DND-41 (cell line): ENCODE results near the gene RAMP3.

ENCODE experiments used
- ATAC-seq: fragments of 200-7000 bp; cut with Tn5 transposase; 3 replicates; pipeline ENCODE4 v1.9.1; 2021; ENCODE audit warnings: low read depth; ENCODE audit not compliant: insufficient read depth
- DNase-seq: peaks from one replicate; pipeline ENCODE4 v3.0.0-alpha.2; 2020
- H2AFZ ChIP-seq: 2 replicates; pipeline ENCODE4 v1.6.0; 2012; ENCODE audit warnings: low read depth, low read length
- H3K27ac ChIP-seq: 2 replicates; pipeline ENCODE4 v1.5.1; 2012; ENCODE audit warnings: low read length, inconsistent platforms
- H3K27me3 ChIP-seq: fragments of 200-600 bp; sonication (generic); 2 replicates; pipeline ENCODE4 v1.6.0; 2012; ENCODE audit warnings: low read length, mild to moderate bottlenecking, inconsistent platforms; ENCODE audit not compliant: insufficient read depth, poor library complexity
- H3K36me3 ChIP-seq: 2 replicates; pipeline ENCODE4 v1.5.1; 2012; ENCODE audit warnings: low read length, inconsistent platforms; ENCODE audit not compliant: insufficient read depth
- H3K4me1 ChIP-seq: 2 replicates; pipeline ENCODE4 v1.5.1; 2012; ENCODE audit warnings: mild to moderate bottlenecking, low read length; ENCODE audit not compliant: insufficient read depth
- H3K4me2 ChIP-seq: 2 replicates; pipeline ENCODE4 v1.6.0; 2012; ENCODE audit warnings: mild to moderate bottlenecking, moderate library complexity, low read length, inconsistent platforms; ENCODE audit not compliant: insufficient read depth
- H3K4me3 ChIP-seq, 2 experiments: fragments of 200-600 bp in 1 of 2; shearing (Covaris generic) in 1 of 2; 2 replicates each; pipeline ENCODE4 v1.5.1; 2012 to 2016; ENCODE audit warnings: inconsistent platforms in 2 of 2, low read length in 2 of 2, mild to moderate bottlenecking in 2 of 2, low read depth in 1 of 2, moderate library complexity in 1 of 2
- H3K79me2 ChIP-seq: 2 replicates; pipeline ENCODE4 v1.6.0; 2012; ENCODE audit warnings: low read length, inconsistent platforms; ENCODE audit not compliant: insufficient read depth
- H3K9ac ChIP-seq: 2 replicates; pipeline ENCODE4 v1.6.0; 2012; ENCODE audit warnings: low read depth, mild to moderate bottlenecking, inconsistent platforms, low read length, moderate library complexity
- H3K9me3 ChIP-seq: 2 replicates; pipeline ENCODE4 v1.5.1; 2012; ENCODE audit warnings: low read length, moderate library complexity, mild to moderate bottlenecking, inconsistent platforms; ENCODE audit not compliant: insufficient read depth, severe bottlenecking
- H4K20me1 ChIP-seq: 2 replicates; pipeline ENCODE4 v1.6.0; 2012; ENCODE audit warnings: low read length; ENCODE audit not compliant: insufficient read depth
- EZH2 ChIP-seq: IDR thresholded peaks from 3 replicates; pipeline ENCODE4 v1.6.1; 2012; ENCODE audit warnings: borderline replicate concordance, low read depth, mild to moderate bottlenecking, moderate library complexity, low read length, inconsistent platforms; ENCODE audit not compliant: severe bottlenecking
- TF ChIP-seq, protein P1 (sequence below): IDR thresholded peaks from 2 replicates; pipeline ENCODE4 v1.5.1; 2012; ENCODE audit warnings: borderline replicate concordance, low read length, moderate library complexity, mild to moderate bottlenecking; ENCODE audit not compliant: poor library complexity, severe bottlenecking; ENCODE audit errors: extremely low read depth

Gene RAMP3

DNA sequence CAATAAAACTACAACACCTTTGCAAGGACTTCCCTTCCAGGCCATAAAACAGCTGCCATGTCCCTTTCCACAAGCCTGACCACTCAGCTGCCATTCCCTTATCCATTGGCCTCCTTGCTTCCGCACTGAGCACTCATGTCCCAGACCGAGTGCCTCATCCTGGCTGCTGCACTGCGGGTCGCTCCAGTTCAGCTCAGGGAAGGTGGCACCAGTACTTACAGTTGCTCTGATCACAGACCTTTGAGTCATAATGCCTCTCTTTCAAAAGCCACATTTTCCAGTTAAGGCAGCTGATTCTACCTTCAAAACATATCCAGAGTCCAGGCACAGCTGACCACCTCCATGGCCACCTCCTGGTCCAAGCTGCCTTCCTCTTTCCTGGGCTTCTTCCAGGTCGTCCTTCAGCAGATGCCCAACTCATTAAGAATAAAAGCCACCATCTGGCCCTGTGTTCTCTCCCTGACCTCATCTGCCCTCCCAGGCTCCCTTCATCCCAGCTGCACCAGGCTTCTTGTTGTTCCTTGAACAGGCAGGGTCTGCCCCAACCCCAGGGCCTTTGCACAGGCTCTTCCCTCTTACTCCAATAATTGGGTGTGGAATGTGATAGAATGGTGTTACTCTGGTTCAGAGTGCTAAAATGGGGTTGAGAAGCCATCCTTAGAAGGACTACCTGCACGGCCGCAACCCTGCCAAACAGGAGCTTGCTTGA, 64.5 kb downstream of the RAMP3 start:
- no peak overlapping the region for H2AFZ ChIP-seq
- DNase-seq, result no peak
- H3K4me2 ChIP-seq, result no peak overlapping the region
- no peaks in the 10 kb centered on the region for H3K79me2 ChIP-seq
- no peak overlapping the region for H3K9ac ChIP-seq
- no peaks in the 10 kb centered on the region for H3K36me3 ChIP-seq
- no peak for TF ChIP-seq EZH2
- TF ChIP-seq, protein P1, sequence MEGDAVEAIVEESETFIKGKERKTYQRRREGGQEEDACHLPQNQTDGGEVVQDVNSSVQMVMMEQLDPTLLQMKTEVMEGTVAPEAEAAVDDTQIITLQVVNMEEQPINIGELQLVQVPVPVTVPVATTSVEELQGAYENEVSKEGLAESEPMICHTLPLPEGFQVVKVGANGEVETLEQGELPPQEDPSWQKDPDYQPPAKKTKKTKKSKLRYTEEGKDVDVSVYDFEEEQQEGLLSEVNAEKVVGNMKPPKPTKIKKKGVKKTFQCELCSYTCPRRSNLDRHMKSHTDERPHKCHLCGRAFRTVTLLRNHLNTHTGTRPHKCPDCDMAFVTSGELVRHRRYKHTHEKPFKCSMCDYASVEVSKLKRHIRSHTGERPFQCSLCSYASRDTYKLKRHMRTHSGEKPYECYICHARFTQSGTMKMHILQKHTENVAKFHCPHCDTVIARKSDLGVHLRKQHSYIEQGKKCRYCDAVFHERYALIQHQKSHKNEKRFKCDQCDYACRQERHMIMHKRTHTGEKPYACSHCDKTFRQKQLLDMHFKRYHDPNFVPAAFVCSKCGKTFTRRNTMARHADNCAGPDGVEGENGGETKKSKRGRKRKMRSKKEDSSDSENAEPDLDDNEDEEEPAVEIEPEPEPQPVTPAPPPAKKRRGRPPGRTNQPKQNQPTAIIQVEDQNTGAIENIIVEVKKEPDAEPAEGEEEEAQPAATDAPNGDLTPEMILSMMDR, result no peak
- no peaks in the 10 kb centered on the region for H3K4me1 ChIP-seq
- no peaks in the 10 kb centered on the region for H3K9me3 ChIP-seq
- no peak overlapping the region for H3K27ac ChIP-seq
- H3K4me3 ChIP-seq, result no peak overlapping the region
- peaks cover 6% of the 10 kb centered on the region for H4K20me1 ChIP-seq
- no peaks in the 10 kb centered on the region for H3K27me3 ChIP-seq
- ATAC-seq, result no peak

GRCh38 chr7:45223078-45223477, 65.5 kb downstream of the RAMP3 start:
- TF ChIP-seq, protein P1, result no peak
- no peak for TF ChIP-seq EZH2
- no peaks in the 10 kb centered on the region for H3K9me3 ChIP-seq
- H3K27ac ChIP-seq, result no peak overlapping the region
- H3K4me2 ChIP-seq, result no peak overlapping the region
- H3K27me3 ChIP-seq, result no peaks in the 10 kb centered on the region
- DNase-seq, result no peak
- H3K4me3 ChIP-seq, result no peak overlapping the region
- no peaks in the 10 kb centered on the region for H3K79me2 ChIP-seq
- no peaks in the 10 kb centered on the region for H3K36me3 ChIP-seq
- ATAC-seq, result no peak
- no peak overlapping the region for H2AFZ ChIP-seq
- no peaks in the 10 kb centered on the region for H3K4me1 ChIP-seq
- H4K20me1 ChIP-seq, result peaks cover 6% of the 10 kb centered on the region
- H3K9ac ChIP-seq, result no peak overlapping the region

DNA sequence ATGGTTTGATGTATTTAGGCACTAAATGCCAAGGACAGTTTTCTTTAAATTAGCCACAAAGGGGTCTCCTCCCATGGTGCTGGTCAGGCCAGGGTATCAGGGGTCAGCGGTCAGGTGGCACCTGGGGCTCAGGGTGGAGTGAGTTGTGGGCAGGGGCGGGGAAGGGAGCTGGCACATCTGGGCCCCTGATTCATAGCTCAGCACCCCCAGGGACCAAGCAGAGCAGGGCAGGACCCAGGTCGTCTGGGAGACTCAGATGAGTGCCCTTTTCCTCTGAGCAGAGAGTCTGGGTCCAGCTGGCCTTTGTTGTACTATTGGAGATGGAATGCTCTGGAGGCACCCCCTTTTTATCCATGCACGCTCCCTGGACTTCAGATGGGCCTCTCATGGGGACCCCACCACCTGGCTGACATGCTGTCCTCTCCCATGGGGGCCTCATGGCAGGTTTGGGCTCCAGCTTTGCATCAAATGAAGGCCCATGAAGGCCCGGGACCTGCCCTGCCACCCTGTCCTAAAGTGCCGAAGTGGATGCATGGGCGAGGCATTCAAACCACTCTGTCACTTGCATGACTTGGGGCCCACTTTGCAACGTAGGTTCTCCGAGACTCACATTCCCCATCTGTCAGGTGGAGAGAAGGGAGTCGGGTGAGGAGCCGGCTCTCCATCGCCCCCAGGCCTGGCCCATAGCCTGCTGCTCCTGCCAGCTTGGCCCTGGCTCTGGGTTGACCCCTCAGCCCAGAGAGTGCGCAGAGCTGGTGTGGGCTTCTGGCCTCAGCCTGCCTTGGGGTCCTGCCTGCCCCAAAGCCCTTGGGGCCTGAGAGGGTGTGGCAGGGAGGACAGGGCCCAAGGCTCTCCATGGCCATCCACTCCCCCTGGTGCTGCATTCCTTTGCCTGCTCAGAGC, 66.4 kb downstream of the RAMP3 start:
- no peaks in the 10 kb centered on the region for H3K36me3 ChIP-seq
- DNase-seq (no peak), ATAC-seq (no peak)
- no peaks in the 10 kb centered on the region for H3K27me3 ChIP-seq
- no peak overlapping the region for H3K9ac ChIP-seq
- H2AFZ ChIP-seq, result no peak overlapping the region
- no peaks in the 10 kb centered on the region for H3K79me2 ChIP-seq
- peaks cover 6% of the 10 kb centered on the region for H4K20me1 ChIP-seq
- H3K4me1 ChIP-seq, result no peaks in the 10 kb centered on the region
- no peaks in the 10 kb centered on the region for H3K9me3 ChIP-seq
- H3K27ac ChIP-seq, result no peak overlapping the region
- no peak overlapping the region for H3K4me3 ChIP-seq
- TF ChIP-seq EZH2, result no peak
- TF ChIP-seq, protein P1, result no peak
- H3K4me2 ChIP-seq, result no peak overlapping the region
